Sigmoid colon (tissue), 4 donors: Measurements from ENCODE around the gene ACOT7.

Source experiments
- EP300 ChIP-seq, 4 donors: sonication (generic); formaldehyde crosslinking; IDR thresholded peaks; one replicate each; pipeline ENCODE4 v1.6.1; 2017; ENCODE audit warnings: antibody characterized with exemption in 4 of 4
- POLR2A ChIP-seq, 2 donors: fragments of 450-650 bp; IDR thresholded peaks; one replicate each; pipeline ENCODE4 v1.6.1; 2016; ENCODE audit warnings: antibody characterized with exemption in 2 of 2, mild to moderate bottlenecking in 2 of 2, moderate library complexity in 2 of 2
- POLR2AphosphoS5 ChIP-seq, 4 donors: sonication (generic); formaldehyde crosslinking; IDR thresholded peaks; one replicate each; pipeline ENCODE4 v1.6.1; 2017; ENCODE audit warnings: antibody characterized with exemption in 4 of 4
- TF ChIP-seq, protein P1 (sequence below), 4 experiments: fragments of 450-650 bp in 3 of 4; fragments of 200-600 bp in 1 of 4; IDR thresholded peaks; one replicate each; pipeline ENCODE4 v1.5.1; 2016 to 2019; ENCODE audit warnings: antibody characterized with exemption in 4 of 4, mild to moderate bottlenecking in 3 of 4, moderate library complexity in 2 of 4

DNA sequence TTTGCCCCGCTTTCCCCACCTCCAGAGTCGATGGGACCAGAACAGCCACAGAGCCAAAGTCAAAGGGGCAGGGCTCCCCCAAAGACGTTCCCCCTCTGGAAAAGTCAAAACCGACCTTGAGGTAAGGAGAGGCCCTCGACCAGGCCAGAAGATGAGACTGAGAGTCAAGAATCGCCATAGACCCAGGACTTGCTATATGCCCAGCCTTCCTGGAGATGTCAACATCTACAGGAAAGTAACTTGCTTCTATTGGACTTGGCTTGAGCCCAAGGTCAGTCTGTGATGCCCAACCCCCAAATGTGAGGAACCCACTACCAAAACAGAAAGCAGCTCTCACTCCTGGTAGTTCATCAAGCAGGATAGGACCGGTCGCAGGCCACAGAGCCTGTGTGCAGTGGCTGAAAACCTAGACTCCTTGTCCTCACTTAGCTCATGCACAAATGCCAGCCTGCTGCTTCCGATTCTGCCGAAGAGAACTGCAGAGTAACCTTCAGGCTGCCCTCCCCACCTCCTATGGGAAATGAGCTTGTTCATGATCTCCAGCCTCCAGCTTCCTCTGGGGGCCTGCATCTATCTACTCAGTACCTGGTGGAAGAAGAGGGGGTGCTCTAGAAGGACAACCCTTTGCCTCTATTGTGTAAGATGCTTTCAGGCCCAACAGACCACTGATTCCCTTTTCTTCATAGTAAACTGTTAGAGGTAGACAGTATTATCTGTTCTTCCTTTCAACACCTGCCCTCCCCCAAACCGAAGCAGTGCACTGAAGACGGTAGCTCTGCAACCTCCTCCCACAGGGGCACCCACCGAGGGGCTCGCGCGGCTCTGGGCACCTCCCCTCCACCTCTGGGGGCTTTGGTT, 1.4 kb downstream of the ACOT7 start:
- TF ChIP-seq, protein P1, sequence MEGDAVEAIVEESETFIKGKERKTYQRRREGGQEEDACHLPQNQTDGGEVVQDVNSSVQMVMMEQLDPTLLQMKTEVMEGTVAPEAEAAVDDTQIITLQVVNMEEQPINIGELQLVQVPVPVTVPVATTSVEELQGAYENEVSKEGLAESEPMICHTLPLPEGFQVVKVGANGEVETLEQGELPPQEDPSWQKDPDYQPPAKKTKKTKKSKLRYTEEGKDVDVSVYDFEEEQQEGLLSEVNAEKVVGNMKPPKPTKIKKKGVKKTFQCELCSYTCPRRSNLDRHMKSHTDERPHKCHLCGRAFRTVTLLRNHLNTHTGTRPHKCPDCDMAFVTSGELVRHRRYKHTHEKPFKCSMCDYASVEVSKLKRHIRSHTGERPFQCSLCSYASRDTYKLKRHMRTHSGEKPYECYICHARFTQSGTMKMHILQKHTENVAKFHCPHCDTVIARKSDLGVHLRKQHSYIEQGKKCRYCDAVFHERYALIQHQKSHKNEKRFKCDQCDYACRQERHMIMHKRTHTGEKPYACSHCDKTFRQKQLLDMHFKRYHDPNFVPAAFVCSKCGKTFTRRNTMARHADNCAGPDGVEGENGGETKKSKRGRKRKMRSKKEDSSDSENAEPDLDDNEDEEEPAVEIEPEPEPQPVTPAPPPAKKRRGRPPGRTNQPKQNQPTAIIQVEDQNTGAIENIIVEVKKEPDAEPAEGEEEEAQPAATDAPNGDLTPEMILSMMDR (IDR thresholded peaks at IDR 0.05) = no peak
- TF ChIP-seq POLR2A (IDR thresholded peaks at IDR 0.05) (no peak), POLR2AphosphoS5 (IDR thresholded peaks at IDR 0.05) (no peak), EP300 (IDR thresholded peaks at IDR 0.05) (no peak)
